SH-SY5Y (cell line): ENCODE results near the gene FAT3.

Experiments used
- GATA2 ChIP-seq: IDR thresholded peaks from 2 replicates; pipeline ENCODE4 v1.6.1; 2011; ENCODE audit warnings: mild to moderate bottlenecking, low read depth, low read length
- GATA3 ChIP-seq: IDR thresholded peaks from 2 replicates; pipeline ENCODE4 v1.6.1; 2011; ENCODE audit warnings: low read depth, mild to moderate bottlenecking, low read length, moderate library complexity

The FAT3 gene

DNA sequence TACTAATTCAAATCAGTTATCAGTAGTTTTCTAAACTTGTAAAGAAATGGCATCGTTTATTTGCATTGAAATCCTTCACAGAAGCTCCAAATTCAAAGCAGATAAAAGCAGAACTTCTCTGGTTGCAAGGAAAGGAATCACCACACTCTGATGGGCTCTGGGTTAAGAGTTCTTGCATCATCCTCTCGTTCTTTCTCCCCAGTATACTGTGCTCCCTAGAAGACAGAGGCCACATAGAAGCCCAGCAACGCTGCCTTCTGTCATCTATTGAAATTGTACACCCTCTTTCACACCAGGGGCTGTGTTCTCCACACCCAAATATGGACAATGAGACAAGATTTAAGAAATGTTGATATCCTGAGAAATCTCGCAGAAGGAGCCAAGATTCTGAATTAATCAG lies 29.3 kb downstream of the FAT3 start:
- TF ChIP-seq GATA3 (no peak), GATA2 (no peak)

DNA sequence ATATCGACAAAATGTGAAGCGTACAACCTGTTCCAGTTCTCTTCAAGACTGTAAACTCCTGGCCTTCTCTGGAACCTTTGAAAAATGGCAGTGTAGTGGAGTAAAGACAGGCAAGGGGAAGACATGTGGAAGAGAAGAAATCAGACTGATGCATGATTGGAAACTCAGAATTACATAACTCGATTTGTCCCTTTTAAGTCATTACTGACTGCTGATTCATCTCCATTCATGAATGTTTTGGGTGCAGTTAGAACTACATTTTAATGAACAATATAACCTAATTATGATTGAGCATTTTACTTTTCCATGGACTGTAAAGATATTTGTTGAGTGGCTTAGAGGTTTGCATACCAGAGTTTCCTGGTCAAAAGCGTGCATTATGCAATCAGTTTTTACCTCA lies 32.9 kb downstream of the FAT3 start:
- TF ChIP-seq GATA3 (no peak), GATA2 (no peak)

- TF ChIP-seq GATA2, result no peak
- no peak for TF ChIP-seq GATA3
Observed at GRCh38 chr11:92259861-92260260, 35.2 kb downstream of the FAT3 start.

DNA sequence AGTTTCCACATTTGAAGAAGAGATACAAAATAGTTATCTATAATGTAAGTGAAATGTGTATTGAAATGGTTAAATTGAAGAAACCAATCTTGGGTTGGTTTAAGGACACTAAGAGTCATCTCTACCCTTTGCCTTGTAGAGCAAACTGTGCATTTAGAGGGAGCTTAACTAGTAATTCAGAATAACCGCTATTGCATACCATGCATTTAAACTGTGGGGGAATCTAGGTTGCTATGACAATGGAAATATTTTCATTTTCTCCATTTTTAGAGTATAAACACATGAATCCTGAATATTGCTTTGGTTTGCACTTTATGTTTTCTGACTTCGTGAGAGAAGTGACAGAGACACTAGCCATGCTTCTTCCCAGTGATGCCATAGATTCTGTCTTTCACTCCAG lies 39.7 kb downstream of the FAT3 start:
- TF ChIP-seq GATA3, result no peak
- TF ChIP-seq GATA2, result no peak

DNA sequence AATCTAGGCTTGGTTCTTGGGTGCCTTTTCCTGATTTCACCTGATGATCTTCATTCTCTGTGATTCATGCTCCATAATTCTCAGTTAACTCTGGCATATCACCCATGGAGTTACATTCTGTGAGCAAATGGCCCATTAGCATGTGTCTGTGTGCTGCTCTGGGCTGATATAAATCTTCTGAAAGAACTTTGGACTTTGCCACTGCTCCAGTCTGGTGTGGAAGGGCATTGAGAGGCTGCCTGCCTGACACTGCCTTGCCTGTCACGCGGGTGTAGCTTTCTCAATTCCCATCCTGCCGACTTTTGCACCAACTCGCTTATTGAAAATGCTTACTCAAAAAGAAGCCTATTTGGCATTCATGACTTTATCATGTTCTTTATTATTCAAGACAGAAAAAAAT lies 42.2 kb downstream of the FAT3 start:
- TF ChIP-seq GATA3 (no peak), GATA2 (no peak)

- TF ChIP-seq GATA2 (no peak), GATA3 (no peak)
Observed at GRCh38 chr11:92267278-92267677, 42.7 kb downstream of the FAT3 start.

DNA sequence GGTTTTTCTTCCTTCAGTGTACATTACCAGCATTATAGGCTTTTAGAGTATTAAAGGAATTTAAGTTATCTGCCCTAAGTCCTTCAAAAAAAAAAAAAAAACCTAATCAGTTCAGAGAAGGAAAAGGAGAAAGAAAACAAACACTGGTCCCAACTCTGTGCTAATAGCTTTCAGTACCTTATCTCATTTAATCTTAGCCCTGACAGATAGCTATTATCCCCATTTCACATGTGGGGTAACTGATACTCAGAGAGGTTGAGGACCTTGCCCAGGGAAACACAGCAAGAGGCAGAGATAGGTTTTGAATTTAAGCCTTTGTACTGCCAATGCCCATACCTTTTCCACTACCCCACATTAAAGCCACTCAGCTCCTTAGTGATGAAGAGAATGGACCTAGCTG lies 43.4 kb downstream of the FAT3 start:
- no peak for TF ChIP-seq GATA3

GRCh38 chr11:92268546-92268945 lies 43.9 kb downstream of the FAT3 start:
- no peak for TF ChIP-seq GATA3
- TF ChIP-seq GATA2, result no peak

DNA sequence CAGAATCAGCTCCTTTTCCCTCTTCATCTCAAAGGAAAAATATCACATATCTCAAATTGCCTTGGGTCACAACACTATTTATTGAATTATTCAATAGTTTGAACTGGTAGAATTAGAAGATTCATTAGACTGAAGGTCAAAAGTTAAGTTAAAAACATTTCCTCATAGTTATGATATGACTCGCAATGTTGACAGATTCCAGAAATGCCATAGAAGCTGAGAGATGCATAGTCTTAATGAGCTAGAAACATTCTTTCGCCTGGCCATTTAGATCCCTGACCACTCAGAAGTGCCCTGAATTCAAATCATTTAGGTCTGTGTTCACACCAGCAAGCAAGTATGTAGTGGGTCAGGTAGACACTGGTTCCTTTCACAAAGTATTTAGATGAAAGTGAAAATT lies 44.4 kb downstream of the FAT3 start:
- TF ChIP-seq GATA2 (no peak), GATA3 (no peak)

DNA sequence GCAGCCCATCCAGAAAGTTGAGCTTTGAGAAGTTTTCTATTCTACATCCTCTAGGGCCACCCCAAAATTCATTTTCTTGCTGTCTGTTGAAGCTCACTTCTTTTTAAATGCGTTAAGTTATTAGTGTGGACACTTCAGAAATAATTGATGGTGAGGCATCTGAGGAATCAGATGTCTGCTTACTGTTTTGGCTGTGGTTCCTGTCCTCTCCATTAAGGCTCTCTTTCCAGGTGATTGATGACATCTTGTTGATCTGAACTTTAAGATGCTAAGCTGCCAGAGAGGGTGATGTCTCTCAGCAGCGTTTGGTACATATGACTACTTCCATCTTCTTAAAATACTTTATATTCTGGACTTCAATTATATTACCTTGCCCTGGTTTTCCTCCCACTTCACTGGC lies 45.2 kb downstream of the FAT3 start:
- TF ChIP-seq GATA2 (no peak), GATA3 (no peak)

- TF ChIP-seq GATA2 (no peak), GATA3 (no peak)
Observed at GRCh38 chr11:92272651-92273050, 48.0 kb downstream of the FAT3 start.
